DMS79 treated with DMSO at 0.1 percent for 48 hours (cell line): Measurements from ENCODE around the gene OR2H2.
A peak's percentile ranks its signal among the peaks of the same experiment; 100 is the strongest.

Experiments used
- DNase-seq: peaks from one replicate; lab custom pipeline; 2025; lab: John Stamatoyannopoulos, UW

Gene OR2H2

GRCh38 chr6:29593199-29593855, 8.4 kb downstream of the OR2H2 start:
- peak; percentile 73 for DNase-seq

GRCh38 chr6:29596381-29596900, 11.5 kb downstream of the OR2H2 start:
- no peak for DNase-seq

- DNase-seq, result peak; percentile 47
Measured at GRCh38 chr6:29597184-29597583, 12.3 kb downstream of the OR2H2 start.

GRCh38 chr6:29598172-29598747, 13.3 kb downstream of the OR2H2 start:
- no peak for DNase-seq

- peak; percentile 76 for DNase-seq
Measured at GRCh38 chr6:29602564-29603361, 17.8 kb downstream of the OR2H2 start.

- no peak for DNase-seq
Measured at GRCh38 chr6:29603456-29603855, 18.5 kb downstream of the OR2H2 start.

- peak; percentile 85 for DNase-seq
Measured at GRCh38 chr6:29603930-29604329, 19.0 kb downstream of the OR2H2 start.

GRCh38 chr6:29608131-29608530, 23.2 kb downstream of the OR2H2 start:
- no peak for DNase-seq

- no peak for DNase-seq
Measured at GRCh38 chr6:29610540-29610939, 25.6 kb downstream of the OR2H2 start.

- DNase-seq, result no peak
Measured at GRCh38 chr6:29611426-29611825, 26.5 kb downstream of the OR2H2 start.

GRCh38 chr6:29617782-29618554, 33.0 kb downstream of the OR2H2 start:
- no peak for DNase-seq

GRCh38 chr6:29619578-29620160, 34.7 kb downstream of the OR2H2 start:
- DNase-seq, result no peak

- no peak for DNase-seq
Measured at GRCh38 chr6:29620630-29621029, 35.7 kb downstream of the OR2H2 start.

- DNase-seq, result no peak
Measured at GRCh38 chr6:29624520-29624961, 39.6 kb downstream of the OR2H2 start.

GRCh38 chr6:29625337-29625930, 40.5 kb downstream of the OR2H2 start:
- DNase-seq, result no peak

GRCh38 chr6:29626948-29627754, 42.2 kb downstream of the OR2H2 start:
- DNase-seq, result no peak

GRCh38 chr6:29627755-29628418, 43.0 kb downstream of the OR2H2 start:
- peak; percentile 52 for DNase-seq

GRCh38 chr6:29628419-29629281, 43.7 kb downstream of the OR2H2 start:
- DNase-seq, result peak; percentile 89

GRCh38 chr6:29629571-29629970, 44.6 kb downstream of the OR2H2 start:
- DNase-seq, result no peak
